Uterus (tissue), 4 donors: ENCODE measurements around the gene ATMIN. TPM values are rescaled to one million over a fixed set of nuclear protein-coding genes. Genes with fewer than 3 reads are reported as not detected.

Source experiments
- DNase-seq, 2 donors: peaks; one replicate each; pipeline ENCODE4 v3.0.0-alpha.2; 2019 to 2020
- H3K27ac ChIP-seq, 2 donors: fragments of 200-600 bp; sonication (generic); 1 replicate in 1 of 2; 2 replicates in 1 of 2; pipeline ENCODE4 v1.5.1; 2016 to 2018
- H3K27me3 ChIP-seq, 2 donors: fragments of 200-600 bp; sonication (generic); one replicate each; pipeline ENCODE4 v1.5.1; 2018 to 2019; ENCODE audit warnings: control low read depth in 1 of 2
- H3K36me3 ChIP-seq, 2 donors: fragments of 200-600 bp; sonication (generic); one replicate each; pipeline ENCODE4 v1.5.1; 2019; ENCODE audit warnings: control low read depth in 1 of 2
- H3K4me1 ChIP-seq, 2 donors: fragments of 200-600 bp; sonication (generic); one replicate each; pipeline ENCODE4 v1.5.1; 2018 to 2019; ENCODE audit warnings: control low read depth in 1 of 2
- H3K4me3 ChIP-seq, 2 donors: fragments of 200-600 bp; sonication (generic); 1 replicate in 1 of 2; 2 replicates in 1 of 2; pipeline ENCODE4 v1.5.1; 2018 to 2019; ENCODE audit warnings: mild to moderate bottlenecking in 1 of 2
- H3K9me3 ChIP-seq, 2 donors: fragments of 200-600 bp; sonication (generic); one replicate each; pipeline ENCODE4 v1.5.1; 2019; ENCODE audit warnings: control low read depth in 1 of 2
- POLR2A ChIP-seq, 2 donors: fragments of 450-650 bp; IDR thresholded peaks; one replicate each; pipeline ENCODE4 v1.6.1; 2016; ENCODE audit warnings: antibody characterized with exemption in 2 of 2, mild to moderate bottlenecking in 1 of 2, moderate library complexity in 1 of 2
- intact Hi-C: fragments of 100-400 bp; cut with DNase I; formaldehyde crosslinking; loops from one replicate; pipeline ENCODE4 v1.15.1; 2023; ENCODE audit warnings: low total_unique reads
- total RNA-seq, 4 donors: library from RNA; depleted of rRNA in 3 of 4; stranded (reverse); fragments of >200 nt in 3 of 4; gene quantifications; one replicate each; pipeline versions ENCODE4 v1.1.0 to v1.2.4, GENCODE V29; 2014 to 2023
- TF ChIP-seq, protein P1 (sequence below), 4 experiments: fragments of 200-600 bp in 2 of 4; fragments of 450-650 bp in 2 of 4; sonication (generic) in 2 of 4; IDR thresholded peaks; one replicate each; pipeline ENCODE4 v1.5.1; 2016 to 2019; ENCODE audit warnings: antibody characterized with exemption in 4 of 4, mild to moderate bottlenecking in 2 of 4, moderate library complexity in 1 of 4
- donor health status: DM: yes; HTN: yes; CAD: no.

The ATMIN gene
- total RNA-seq, 4 donors from 2014 or later: 17.2 to 51.8 (median 29.8) TPM

DNA sequence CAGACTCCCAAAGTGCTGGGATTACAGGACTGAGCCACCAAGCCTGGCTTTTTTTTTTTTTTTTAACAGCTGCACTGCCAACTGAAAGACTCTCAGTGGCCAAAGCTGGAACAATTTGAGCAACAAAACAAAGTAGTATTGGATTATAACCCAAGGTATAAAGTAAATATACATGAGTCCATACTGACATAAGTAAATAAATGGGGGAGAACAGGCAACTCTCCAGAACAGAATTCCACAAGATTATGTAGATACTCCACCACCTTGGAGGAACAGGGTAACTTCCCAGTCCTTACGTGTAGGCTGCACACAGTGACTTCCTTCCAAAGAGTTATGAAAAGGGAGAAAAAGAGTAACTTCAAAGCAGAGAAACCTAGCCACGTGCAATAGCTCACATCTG lies 44.7 kb upstream of the ATMIN start:
- Histone ChIP-seq H3K27ac (no peak overlapping the region), H3K36me3 (no peaks in the 10 kb centered on the region), H3K4me3 (no peak overlapping the region), H3K4me1 (no peaks in the 10 kb centered on the region), H3K9me3 (no peaks in the 10 kb centered on the region), H3K27me3 (no peaks in the 10 kb centered on the region)
- no peak for TF ChIP-seq POLR2A (IDR thresholded peaks at IDR 0.05)
- TF ChIP-seq, protein P1, sequence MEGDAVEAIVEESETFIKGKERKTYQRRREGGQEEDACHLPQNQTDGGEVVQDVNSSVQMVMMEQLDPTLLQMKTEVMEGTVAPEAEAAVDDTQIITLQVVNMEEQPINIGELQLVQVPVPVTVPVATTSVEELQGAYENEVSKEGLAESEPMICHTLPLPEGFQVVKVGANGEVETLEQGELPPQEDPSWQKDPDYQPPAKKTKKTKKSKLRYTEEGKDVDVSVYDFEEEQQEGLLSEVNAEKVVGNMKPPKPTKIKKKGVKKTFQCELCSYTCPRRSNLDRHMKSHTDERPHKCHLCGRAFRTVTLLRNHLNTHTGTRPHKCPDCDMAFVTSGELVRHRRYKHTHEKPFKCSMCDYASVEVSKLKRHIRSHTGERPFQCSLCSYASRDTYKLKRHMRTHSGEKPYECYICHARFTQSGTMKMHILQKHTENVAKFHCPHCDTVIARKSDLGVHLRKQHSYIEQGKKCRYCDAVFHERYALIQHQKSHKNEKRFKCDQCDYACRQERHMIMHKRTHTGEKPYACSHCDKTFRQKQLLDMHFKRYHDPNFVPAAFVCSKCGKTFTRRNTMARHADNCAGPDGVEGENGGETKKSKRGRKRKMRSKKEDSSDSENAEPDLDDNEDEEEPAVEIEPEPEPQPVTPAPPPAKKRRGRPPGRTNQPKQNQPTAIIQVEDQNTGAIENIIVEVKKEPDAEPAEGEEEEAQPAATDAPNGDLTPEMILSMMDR (IDR thresholded peaks at IDR 0.05): no peak
- intact Hi-C loops: no loop called here
- no peak for DNase-seq

DNA sequence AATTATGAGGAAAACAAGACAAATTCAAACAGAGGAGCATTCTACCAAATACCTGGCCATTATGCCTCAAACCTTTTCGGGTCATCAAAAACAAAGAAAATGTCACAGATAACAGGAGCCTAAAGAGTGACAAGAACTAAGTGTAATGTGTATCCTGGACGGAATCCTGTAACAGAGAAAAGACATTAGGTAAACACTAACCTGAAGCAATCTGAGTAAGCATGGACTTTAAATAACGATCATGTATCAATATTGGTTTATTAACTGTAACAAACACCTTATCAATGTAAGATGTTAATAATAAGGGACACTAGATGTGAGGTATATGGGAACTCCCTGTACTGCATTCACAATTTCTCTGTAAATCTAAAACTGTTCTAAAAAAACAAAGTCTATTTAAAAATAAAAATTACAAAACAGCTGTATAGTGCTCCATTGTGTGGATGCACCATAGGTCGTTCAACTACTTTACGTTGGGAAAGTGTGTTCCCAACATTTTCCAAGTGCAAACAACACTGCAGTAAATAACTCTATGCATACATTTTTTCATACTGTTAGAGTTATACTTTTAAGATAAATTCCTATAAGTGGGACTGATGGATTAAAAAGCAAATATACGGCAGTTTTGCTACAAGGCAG lies 43.7 kb upstream of the ATMIN start:
- intact Hi-C loops: no loop called here
- H3K36me3 ChIP-seq: no peaks in the 10 kb centered on the region
- H3K4me1 ChIP-seq: no peaks in the 10 kb centered on the region
- H3K27ac ChIP-seq: no peak overlapping the region
- no peaks in the 10 kb centered on the region for H3K9me3 ChIP-seq
- no peaks in the 10 kb centered on the region for H3K27me3 ChIP-seq
- TF ChIP-seq, protein P1 (IDR thresholded peaks at IDR 0.05): no peak
- no peak for TF ChIP-seq POLR2A (IDR thresholded peaks at IDR 0.05)
- H3K4me3 ChIP-seq: no peak overlapping the region
- no peak for DNase-seq

DNA sequence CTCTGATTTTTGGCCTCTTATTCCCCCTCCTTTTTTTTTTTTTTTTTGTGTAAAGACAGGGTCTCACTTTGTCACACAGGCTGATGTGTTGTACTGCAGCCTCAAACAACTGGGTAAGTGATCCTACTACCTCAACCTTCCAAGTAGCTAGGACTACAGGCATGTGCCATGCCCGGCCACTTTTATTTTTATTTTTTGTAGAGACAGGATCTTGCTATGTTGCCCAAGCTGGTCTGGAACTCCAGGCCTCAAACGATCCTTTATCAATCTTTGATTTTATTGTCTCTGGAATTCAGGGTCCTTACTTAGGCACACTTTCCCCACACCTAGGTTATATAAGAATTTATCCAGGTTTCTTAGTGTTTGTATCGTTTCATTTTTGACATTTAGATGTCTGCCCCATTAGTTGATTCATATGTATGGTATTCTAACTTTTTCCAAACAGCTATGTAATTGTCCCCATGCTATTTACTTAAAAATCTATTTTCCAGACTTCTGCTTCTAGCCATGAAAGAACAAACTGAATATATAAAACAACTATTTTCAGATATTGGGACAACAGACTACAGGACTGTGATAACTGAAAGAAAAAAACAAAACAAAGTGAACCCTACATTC lies 42.9 kb upstream of the ATMIN start:
- intact Hi-C loops: no loop called here
- no peak overlapping the region for H3K4me3 ChIP-seq
- H3K36me3 ChIP-seq: no peaks in the 10 kb centered on the region
- H3K27me3 ChIP-seq: no peaks in the 10 kb centered on the region
- H3K4me1 ChIP-seq: no peaks in the 10 kb centered on the region
- no peak for TF ChIP-seq POLR2A (IDR thresholded peaks at IDR 0.05)
- TF ChIP-seq, protein P1 (IDR thresholded peaks at IDR 0.05): no peak
- H3K9me3 ChIP-seq: no peaks in the 10 kb centered on the region
- no peak for DNase-seq
- peak overlapping the region in 1 of 2 donors; percentile 23 for H3K27ac ChIP-seq

DNA sequence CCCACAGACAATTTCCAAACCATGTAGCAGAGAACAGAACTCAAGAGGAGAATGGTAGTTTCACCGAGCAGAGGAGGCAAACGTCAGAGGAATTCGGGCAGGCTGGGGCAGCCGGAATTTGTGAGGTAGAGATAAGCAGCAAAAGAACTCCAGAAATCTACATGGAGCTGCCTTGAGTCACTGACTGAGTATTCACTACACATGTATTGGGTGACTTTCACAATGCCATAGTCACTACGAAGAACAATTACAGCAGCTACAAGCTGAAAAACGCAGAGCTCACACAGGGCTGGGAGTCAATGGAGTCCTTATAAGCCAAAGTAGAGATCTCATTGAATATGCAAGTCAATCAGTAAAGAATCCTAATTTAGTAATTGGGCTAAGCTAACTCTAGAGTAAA lies 42.3 kb upstream of the ATMIN start:
- TF ChIP-seq POLR2A (IDR thresholded peaks at IDR 0.05): no peak
- TF ChIP-seq, protein P1 (IDR thresholded peaks at IDR 0.05): no peak
- H3K9me3 ChIP-seq: no peaks in the 10 kb centered on the region
- intact Hi-C loops: no loop called here
- H3K27ac ChIP-seq: peak overlapping the region in 1 of 2 donors; percentile 23
- H3K4me1 ChIP-seq: no peaks in the 10 kb centered on the region
- no peaks in the 10 kb centered on the region for H3K27me3 ChIP-seq
- DNase-seq: no peak
- H3K36me3 ChIP-seq: no peaks in the 10 kb centered on the region
- H3K4me3 ChIP-seq: no peak overlapping the region

DNA sequence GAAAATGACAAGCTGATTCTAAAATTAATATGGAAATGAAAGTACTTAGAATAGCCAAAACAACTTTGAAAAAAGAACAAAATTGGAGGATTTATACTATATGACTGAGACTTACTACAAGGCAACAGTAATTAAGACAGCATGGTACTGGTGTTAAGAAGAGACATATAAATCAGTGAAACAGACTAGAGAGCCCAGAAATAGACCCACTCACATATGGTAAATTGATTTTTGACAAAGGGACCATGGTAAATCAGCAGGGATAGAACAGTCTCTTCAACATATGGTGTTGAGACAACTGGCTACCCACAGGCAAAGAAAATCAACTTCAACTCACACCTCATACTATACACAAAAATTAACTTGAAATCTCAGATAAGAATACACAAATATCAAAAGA lies 41.8 kb upstream of the ATMIN start:
- TF ChIP-seq POLR2A (IDR thresholded peaks at IDR 0.05): no peak
- TF ChIP-seq, protein P1 (IDR thresholded peaks at IDR 0.05): no peak
- no peak for DNase-seq
- Histone ChIP-seq H3K9me3 (no peaks in the 10 kb centered on the region), H3K4me3 (no peak overlapping the region), H3K27me3 (no peaks in the 10 kb centered on the region), H3K27ac (no peak overlapping the region), H3K36me3 (no peaks in the 10 kb centered on the region), H3K4me1 (no peaks in the 10 kb centered on the region)
- intact Hi-C loops: no loop called here
